ENCODE data around the gene WDR1.

- TF ChIP-seq CTCF (conservative IDR thresholded peaks at IDR 0.05; ENCODE audit: low read depth, low read length) = no peak
- TF ChIP-seq EZH2 (IDR thresholded peaks at IDR 0.05; ENCODE audit: borderline replicate concordance, low read depth, low read length, poor library complexity, severe bottlenecking) = no peak
Observed at GRCh38 chr4:10129196-10130177, 12.9 kb upstream of the WDR1 start.
